ENCODE data around the gene ELF1.
"Not testable (repeated sequence)": the region's sequence is repeated elsewhere in the genome, so short reads cannot be mapped to it uniquely, and the experiment has no call there.

ELF1 gene

GRCh38 chr13:41042419-41042818, 23.3 kb upstream of the ELF1 start:
- not testable (repeated sequence) for DNase-seq (ENCODE audit: low read depth)

- no peak for DNase-seq (ENCODE audit: low read depth)
These were observed 21.6 kb upstream of the ELF1 start for GRCh38 chr13:41040584-41041334.

- DNase-seq (ENCODE audit: low read depth), result no peak
These were observed 20.6 kb upstream of the ELF1 start for GRCh38 chr13:41039746-41040145.

GRCh38 chr13:41036557-41036956, 17.4 kb upstream of the ELF1 start:
- not testable (repeated sequence) for DNase-seq (ENCODE audit: low read depth)

- DNase-seq (ENCODE audit: low read depth), result no peak
These were observed 15.8 kb upstream of the ELF1 start for GRCh38 chr13:41034881-41035280.

GRCh38 chr13:41034382-41034781, 15.3 kb upstream of the ELF1 start:
- no peak for DNase-seq (ENCODE audit: low read depth)

- DNase-seq (ENCODE audit: low read depth), result no peak
These were observed 13.7 kb upstream of the ELF1 start for GRCh38 chr13:41032691-41033376.

GRCh38 chr13:41029629-41030028, 10.5 kb upstream of the ELF1 start:
- no peak for DNase-seq (ENCODE audit: low read depth)

- DNase-seq (ENCODE audit: low read depth), result no peak
These were observed 8.9 kb upstream of the ELF1 start for GRCh38 chr13:41028051-41028450.

- no peak for DNase-seq (ENCODE audit: low read depth)
These were observed 7.7 kb upstream of the ELF1 start for GRCh38 chr13:41026788-41027187.

- DNase-seq (ENCODE audit: low read depth), result no peak
These were observed 6.4 kb upstream of the ELF1 start for GRCh38 chr13:41025518-41025917.

GRCh38 chr13:41019578-41020347, 647 bp upstream of the ELF1 start:
- DNase-seq (ENCODE audit: low read depth), result no peak

- no peak for DNase-seq (ENCODE audit: low read depth)
These were observed 541 bp downstream of the ELF1 start for GRCh38 chr13:41018602-41018948.

GRCh38 chr13:41017817-41018601, 1.1 kb downstream of the ELF1 start:
- DNase-seq (ENCODE audit: low read depth), result no peak

GRCh38 chr13:41017159-41017558, 2.0 kb downstream of the ELF1 start:
- DNase-seq (ENCODE audit: low read depth), result no peak

- no peak for DNase-seq (ENCODE audit: low read depth)
These were observed 3.2 kb downstream of the ELF1 start for GRCh38 chr13:41015920-41016319.

GRCh38 chr13:41013835-41014234, 5.3 kb downstream of the ELF1 start:
- no peak for DNase-seq (ENCODE audit: low read depth)

GRCh38 chr13:41012536-41012935, 6.6 kb downstream of the ELF1 start:
- DNase-seq (ENCODE audit: low read depth), result no peak

GRCh38 chr13:41011382-41011956, 7.6 kb downstream of the ELF1 start:
- no peak for DNase-seq (ENCODE audit: low read depth)

GRCh38 chr13:41008349-41008980, 10.7 kb downstream of the ELF1 start:
- no peak for DNase-seq (ENCODE audit: low read depth)

GRCh38 chr13:41007744-41008128, 11.4 kb downstream of the ELF1 start:
- DNase-seq (ENCODE audit: low read depth), result no peak
